GM13976 (cell line): ENCODE data around the gene SS18.
A peak's percentile ranks its signal among the peaks of the same experiment; 100 is the strongest.

ENCODE experiments used
- DNase-seq: peaks from one replicate; pipeline ENCODE4 v3.0.0; 2012; ENCODE audit warnings: low spot score
- in situ Hi-C: fragments of 300-500 bp; cut with MboI; formaldehyde crosslinking; loops from one replicate; pipeline ENCODE4 v1.12.0; 2022; ENCODE audit warnings: low sequenced_read_pairs, mixed read lengths, inconsistent platforms; ENCODE audit not compliant: unreplicated experiment
- TF ChIP-seq, protein P1 (sequence below): IDR thresholded peaks from 2 replicates; pipeline ENCODE4 v1.5.1; 2012; ENCODE audit warnings: borderline replicate concordance, mild to moderate bottlenecking; ENCODE audit not compliant: insufficient read depth; ENCODE audit errors: extremely low read depth, missing control alignments, control extremely low read depth

SS18 gene

DNA sequence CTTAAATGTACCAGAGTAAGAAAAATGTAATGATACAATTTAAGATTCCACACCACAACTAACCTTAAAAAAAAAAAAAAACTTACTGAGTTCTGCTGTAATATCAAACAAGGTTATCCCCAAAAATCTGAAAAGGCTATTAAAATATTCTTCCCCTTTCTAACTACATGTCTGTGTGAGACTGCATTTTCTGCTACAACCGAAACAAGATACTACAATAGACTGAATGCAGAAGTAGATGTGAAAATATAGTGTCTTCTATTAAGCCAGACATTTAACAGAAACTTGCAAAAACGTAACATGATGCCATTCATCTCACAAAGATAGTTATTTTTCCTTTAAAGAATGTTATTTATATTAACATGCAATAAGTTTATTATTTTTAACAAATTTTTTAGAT is 16.2 kb downstream of the SS18 start:
- in situ Hi-C loops: no loop called here
- no peak for DNase-seq
- TF ChIP-seq, protein P1, sequence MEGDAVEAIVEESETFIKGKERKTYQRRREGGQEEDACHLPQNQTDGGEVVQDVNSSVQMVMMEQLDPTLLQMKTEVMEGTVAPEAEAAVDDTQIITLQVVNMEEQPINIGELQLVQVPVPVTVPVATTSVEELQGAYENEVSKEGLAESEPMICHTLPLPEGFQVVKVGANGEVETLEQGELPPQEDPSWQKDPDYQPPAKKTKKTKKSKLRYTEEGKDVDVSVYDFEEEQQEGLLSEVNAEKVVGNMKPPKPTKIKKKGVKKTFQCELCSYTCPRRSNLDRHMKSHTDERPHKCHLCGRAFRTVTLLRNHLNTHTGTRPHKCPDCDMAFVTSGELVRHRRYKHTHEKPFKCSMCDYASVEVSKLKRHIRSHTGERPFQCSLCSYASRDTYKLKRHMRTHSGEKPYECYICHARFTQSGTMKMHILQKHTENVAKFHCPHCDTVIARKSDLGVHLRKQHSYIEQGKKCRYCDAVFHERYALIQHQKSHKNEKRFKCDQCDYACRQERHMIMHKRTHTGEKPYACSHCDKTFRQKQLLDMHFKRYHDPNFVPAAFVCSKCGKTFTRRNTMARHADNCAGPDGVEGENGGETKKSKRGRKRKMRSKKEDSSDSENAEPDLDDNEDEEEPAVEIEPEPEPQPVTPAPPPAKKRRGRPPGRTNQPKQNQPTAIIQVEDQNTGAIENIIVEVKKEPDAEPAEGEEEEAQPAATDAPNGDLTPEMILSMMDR: no peak

DNA sequence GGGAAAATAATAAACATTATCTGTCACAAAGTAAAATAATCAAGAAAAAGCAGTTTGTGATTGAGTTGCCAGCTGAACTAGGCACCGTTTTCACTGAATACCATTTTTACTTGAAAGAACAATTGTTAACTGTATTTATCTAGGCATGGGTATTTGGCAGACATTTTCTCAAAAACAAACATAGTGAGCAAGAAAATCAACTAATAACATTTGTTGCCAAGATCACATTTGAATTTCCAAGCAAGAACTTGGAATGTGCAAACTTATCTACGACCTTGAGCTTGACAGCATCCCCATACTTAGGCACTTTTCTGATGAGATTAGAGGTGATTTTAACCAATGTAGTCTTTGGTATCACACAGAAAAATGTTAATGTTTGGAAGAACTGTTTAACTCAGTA is 16.7 kb downstream of the SS18 start:
- in situ Hi-C loops: no loop called here
- no peak for DNase-seq

DNA sequence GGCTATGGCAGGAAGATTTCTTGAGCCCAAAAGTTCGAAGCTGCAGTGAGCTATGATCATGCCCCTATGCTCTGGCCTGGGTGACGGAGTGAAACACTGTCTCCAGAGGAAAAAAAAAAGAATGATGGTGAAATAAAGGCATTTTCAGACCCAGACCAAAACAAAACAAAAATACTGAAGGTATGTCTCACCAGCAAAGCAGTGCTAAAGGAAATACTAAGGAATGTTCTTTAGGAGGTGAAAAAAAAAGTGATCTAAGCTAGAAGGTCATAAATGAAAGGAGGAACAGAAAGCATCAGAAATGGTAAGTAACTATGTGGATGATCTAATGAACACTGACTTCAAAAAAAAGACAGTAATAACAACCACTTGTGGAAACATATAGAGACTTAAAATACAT is 18.7 kb downstream of the SS18 start:
- DNase-seq: peak; percentile 17
- in situ Hi-C loops: no loop called here
- TF ChIP-seq, protein P1: no peak

More for the DNA sequence above, 16.7 kb downstream of the SS18 start:
- TF ChIP-seq, protein P1: no peak

DNA sequence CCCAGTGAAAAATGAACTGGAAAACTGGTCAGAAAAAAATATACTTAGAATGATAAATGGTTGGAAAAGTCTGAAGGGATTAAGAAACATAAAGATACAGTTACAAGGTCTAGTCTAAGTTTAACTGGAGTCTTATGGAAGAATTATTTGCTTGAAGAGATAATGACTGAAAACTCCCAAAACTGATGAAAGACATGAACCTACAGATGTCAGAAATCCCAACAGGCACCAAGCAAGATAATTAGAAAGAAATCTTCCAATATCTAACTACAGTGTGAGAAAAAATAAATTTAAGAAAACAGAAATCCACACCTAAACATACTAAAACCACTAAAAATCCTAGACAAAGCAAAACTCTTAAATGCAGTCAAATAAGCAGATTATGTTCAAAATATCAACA is 19.4 kb downstream of the SS18 start:
- TF ChIP-seq, protein P1: no peak
- in situ Hi-C loops: no loop called here
- no peak for DNase-seq

DNA sequence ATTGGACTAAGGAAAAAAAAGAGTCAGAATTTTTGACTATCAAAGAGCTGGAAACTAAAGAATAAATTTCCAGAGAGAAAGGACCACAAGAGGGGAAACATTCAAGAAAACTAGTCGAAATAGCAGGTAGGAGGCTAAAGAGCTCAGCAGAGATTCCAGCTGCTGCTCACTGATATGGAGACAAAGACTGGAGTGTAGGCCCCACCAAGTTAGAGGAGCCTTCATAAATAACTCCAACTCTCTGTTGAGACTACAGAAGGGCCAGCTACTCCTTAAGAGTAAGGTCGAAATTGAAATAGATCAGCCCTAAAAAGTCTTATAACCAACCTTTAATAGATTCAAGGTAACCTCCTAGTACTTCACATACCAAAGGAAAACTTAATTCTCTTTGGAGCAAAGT is 31.1 kb downstream of the SS18 start:
- DNase-seq: no peak
- in situ Hi-C loops: no loop called here
- TF ChIP-seq, protein P1: no peak

DNA sequence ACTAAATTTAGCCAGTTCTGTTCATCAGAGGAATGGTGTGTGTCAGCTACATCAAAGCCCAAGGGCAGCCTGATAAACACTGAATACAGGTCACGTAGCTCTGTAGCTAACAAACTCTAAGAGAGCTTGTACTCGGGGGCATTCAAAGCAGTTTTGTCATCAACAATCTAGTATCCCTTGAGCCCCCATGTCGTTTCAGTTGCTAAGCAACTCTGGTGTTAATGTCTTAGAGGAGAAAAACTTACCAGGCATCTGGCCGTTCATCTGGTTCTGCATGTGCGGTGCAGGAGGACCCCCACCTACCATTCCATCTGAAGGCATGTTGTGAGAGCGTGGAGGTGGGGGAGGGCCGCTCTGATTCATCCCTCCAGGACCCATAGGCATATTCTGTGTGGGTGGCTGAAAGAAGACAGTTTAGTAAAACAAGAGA is 33.1 kb downstream of the SS18 start:
- TF ChIP-seq, protein P1: no peak
- in situ Hi-C loops: no loop called here
- DNase-seq: no peak

DNA sequence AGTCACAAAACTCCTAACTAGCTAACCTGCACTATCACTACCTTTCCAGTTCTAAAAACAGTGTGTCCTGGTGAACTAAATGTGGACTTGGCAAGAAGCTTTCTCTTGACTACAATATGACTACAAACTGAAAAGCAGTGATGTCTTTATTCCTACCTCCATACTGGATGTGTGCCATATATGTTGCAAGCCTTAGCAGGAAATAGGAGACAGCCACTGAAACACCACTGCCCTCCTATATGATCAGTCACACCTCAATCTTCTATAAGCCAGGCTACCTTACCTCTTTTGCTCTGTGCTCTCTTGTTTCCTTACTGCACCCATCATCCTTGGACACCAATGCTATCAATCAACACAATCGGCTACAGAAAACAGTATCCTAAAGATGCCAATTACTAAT is 34.1 kb downstream of the SS18 start:
- in situ Hi-C loops: no loop called here
- TF ChIP-seq, protein P1: no peak
- DNase-seq: no peak
